HuH-7 (cell line): Measurements from ENCODE around the gene GSTCD.
"Not testable (repeated sequence)": the region's sequence is repeated elsewhere in the genome, so short reads cannot be mapped to it uniquely, and the experiment has no call there.

ENCODE experiments used
- DNase-seq: peaks from one replicate; pipeline ENCODE4 v3.0.0; 2011; ENCODE audit warnings: low spot score

Gene GSTCD

GRCh38 chr4:105715692-105716278, 7.2 kb downstream of the GSTCD start:
- no peak for DNase-seq

- DNase-seq, result no peak
Observed at GRCh38 chr4:105719204-105719603, 10.6 kb downstream of the GSTCD start.

- DNase-seq, result no peak
Observed at GRCh38 chr4:105725623-105726022, 17.0 kb downstream of the GSTCD start.

GRCh38 chr4:105729895-105730294, 21.3 kb downstream of the GSTCD start:
- not testable (repeated sequence) for DNase-seq

- DNase-seq, result not testable (repeated sequence)
Observed at GRCh38 chr4:105735217-105735616, 26.6 kb downstream of the GSTCD start.

GRCh38 chr4:105741548-105741947, 33.0 kb downstream of the GSTCD start:
- DNase-seq, result no peak

GRCh38 chr4:105748222-105748621, 39.6 kb downstream of the GSTCD start:
- no peak for DNase-seq

GRCh38 chr4:105751718-105752299, 43.2 kb downstream of the GSTCD start:
- DNase-seq, result no peak

- no peak for DNase-seq
Observed at GRCh38 chr4:105753361-105753760, 44.8 kb downstream of the GSTCD start.

GRCh38 chr4:105755375-105755774, 46.8 kb downstream of the GSTCD start:
- no peak for DNase-seq

- DNase-seq, result no peak
Observed at GRCh38 chr4:105758958-105759357, 50.4 kb downstream of the GSTCD start.

- DNase-seq, result peak; percentile 2
Observed at GRCh38 chr4:105765690-105766407, 57.3 kb downstream of the GSTCD start.

- no peak for DNase-seq
Observed at GRCh38 chr4:105767579-105767978, 59.0 kb downstream of the GSTCD start.

- not testable (repeated sequence) for DNase-seq
Observed at GRCh38 chr4:105770524-105770923, 61.9 kb downstream of the GSTCD start.

GRCh38 chr4:105772065-105772464, 63.5 kb downstream of the GSTCD start:
- not testable (repeated sequence) for DNase-seq

GRCh38 chr4:105775760-105776415, 67.3 kb downstream of the GSTCD start:
- DNase-seq, result not testable (repeated sequence)

GRCh38 chr4:105780176-105780575, 71.6 kb downstream of the GSTCD start:
- DNase-seq, result no peak

- no peak for DNase-seq
Observed at GRCh38 chr4:105784761-105785160, 76.2 kb downstream of the GSTCD start.

- DNase-seq, result no peak
Observed at GRCh38 chr4:105785792-105786191, 77.2 kb downstream of the GSTCD start.

- no peak for DNase-seq
Observed at GRCh38 chr4:105786748-105787147, 78.2 kb downstream of the GSTCD start.

GRCh38 chr4:105797225-105797624, 88.6 kb downstream of the GSTCD start:
- DNase-seq, result no peak

GRCh38 chr4:105805501-105806120, 97.0 kb downstream of the GSTCD start:
- DNase-seq, result no peak
